ENCODE data around the gene GLYAT.
"Not testable (repeated sequence)": the region's sequence is repeated elsewhere in the genome, so short reads cannot be mapped to it uniquely, and the experiment has no call there.

GLYAT gene

GRCh38 chr11:58742981-58743880 lies 11.5 kb upstream of the GLYAT start:
- no peak for DNase-seq (ENCODE audit: low read depth, low spot score)

DNA sequence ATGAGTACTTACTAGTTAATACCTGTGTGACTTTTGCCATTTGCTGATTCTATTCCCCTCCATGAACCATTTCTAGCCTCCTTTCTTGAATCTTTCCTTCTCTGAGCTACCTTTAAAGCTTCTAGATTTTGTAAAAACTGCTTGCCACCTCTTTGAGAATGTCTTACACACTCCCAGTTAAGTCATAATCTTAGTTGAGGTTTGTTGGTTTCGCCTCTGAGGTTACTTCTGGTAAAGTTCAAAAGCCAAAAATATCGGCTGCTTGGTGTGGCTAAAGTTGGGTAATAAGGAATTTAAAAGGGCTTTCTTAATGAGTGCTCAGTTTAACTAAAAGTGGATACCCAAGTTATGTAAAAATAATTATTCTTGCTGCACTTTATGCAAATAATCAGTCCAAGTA lies 10.4 kb upstream of the GLYAT start:
- no peak for DNase-seq (ENCODE audit: low read depth, low spot score)

- no peak for DNase-seq (ENCODE audit: low read depth, low spot score)
Observed at GRCh38 chr11:58741127-58741526, 9.4 kb upstream of the GLYAT start.

DNA sequence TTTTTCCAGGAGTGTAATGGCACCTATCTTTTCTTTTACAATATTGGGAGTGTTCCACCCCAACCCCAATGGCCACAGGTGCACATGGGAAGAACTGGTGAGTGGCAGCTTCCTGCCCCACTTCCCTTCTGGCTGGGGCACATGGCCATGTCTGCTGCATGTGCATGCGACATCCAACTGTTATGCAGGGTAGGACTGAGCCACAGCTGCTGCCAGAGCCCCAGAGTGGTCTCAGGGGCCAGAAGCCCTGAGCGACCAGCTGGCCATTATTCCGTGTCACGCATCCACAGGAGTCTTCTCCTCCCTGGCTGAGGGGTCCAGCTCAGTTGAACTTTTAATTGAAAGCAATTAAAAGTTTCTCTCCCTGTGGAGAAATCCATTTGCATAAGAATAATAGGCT lies 8.7 kb upstream of the GLYAT start:
- no peak for DNase-seq (ENCODE audit: low read depth, low spot score)

GRCh38 chr11:58739725-58740430 lies 8.1 kb upstream of the GLYAT start:
- no peak for DNase-seq (ENCODE audit: low read depth, low spot score)

DNA sequence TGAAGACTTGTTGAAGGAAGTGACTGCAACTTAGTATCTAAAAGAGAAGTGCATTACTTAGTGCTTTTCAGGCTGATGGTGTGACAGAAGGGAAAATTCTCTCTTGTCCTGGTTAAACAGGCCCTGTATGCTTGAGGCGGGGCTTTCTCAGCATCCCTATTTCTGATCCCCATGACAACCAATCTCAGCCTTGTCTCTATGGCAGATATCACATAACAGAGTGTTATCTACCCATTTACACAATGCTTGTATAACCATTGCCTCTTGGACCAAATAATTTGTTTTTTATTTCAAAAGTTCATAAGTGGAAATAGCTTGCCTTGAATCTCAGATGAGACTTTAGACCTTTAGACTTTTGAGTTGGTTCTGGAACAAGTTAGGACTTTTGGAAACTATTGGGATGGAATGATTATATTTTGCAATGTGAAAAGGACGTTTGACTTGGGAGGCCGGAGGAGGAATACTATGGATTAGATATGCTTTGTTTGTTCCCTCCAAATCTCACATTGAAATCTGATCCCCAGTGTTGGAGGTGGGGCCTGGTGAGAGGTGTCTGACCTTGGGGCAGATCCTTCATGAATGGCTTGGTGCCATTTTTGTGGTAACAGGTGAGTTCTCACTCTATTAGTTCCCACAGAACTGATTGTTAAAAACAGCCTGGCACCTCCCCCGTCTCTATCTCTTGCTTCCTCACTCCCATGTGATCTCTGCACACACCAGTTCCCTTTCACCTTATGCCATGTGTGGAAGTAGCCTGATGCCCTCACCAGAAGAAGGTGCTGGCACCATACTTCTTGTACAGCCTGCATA lies 3.1 kb upstream of the GLYAT start:
- no peak for DNase-seq (ENCODE audit: low read depth, low spot score)

DNA sequence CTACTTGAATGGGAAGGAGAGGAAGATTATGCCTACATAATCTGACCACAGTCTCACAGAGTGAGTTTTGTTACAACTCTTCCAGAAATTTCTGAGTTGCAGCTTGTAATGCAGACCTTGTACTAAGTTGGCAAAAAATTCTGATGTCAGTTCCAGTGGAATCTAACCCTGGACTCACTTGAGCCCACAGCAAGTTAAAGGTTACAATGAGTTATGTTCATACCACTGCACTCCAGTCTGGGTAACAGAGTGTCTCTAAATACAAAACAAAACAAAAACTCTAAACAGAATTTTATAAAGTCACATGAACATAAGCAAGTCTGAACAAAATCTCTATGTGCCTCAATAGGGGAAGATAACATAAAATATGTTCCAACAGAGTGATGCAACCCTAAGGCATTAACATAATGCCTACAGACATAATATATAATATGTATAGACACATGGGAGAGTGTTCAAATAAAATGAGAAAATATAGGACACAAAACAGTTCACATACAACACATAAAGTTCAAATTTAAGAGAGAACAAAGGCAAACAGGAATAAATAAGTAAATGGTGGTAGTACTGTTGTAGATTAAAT lies 1.1 kb downstream of the GLYAT start:
- DNase-seq (ENCODE audit: low read depth, low spot score) = no peak

GRCh38 chr11:58727415-58727797 lies 4.3 kb downstream of the GLYAT start:
- DNase-seq (ENCODE audit: low read depth, low spot score) = no peak

GRCh38 chr11:58726737-58727414 lies 4.9 kb downstream of the GLYAT start:
- no peak for DNase-seq (ENCODE audit: low read depth, low spot score)

DNA sequence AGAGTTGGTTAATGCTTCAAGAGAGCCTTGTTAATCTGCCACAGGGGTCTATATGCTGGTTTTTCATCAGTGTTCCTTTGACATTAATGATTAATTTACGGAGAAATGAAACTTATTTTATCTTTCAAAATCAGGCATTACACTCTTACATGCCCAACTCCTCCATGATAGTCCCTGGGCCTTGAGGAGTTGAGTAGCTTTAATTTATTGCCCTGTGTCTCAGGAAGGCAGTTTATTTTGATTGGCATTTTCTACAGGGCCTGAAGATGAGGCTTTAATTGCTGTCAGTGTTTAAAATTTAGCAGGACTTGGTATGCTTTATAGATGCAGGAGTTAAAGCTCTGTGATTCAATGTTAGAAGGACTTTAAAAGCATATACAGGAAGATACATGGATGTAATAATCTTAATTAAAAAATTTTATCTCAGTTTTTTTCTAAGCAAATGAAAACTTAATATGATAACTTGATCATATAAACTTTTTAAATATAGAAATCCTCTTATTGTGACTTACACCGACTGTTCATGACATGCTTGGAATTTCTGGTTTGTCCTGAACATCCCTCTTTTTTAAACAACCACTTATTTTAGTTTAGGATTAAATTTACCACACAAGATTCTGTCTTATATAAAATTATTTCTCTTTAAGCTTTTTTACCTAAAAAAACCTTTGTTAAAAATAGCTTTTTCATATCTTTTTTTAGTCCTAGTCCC lies 12.2 kb downstream of the GLYAT start:
- no peak for DNase-seq (ENCODE audit: low read depth, low spot score)

- DNase-seq (ENCODE audit: low read depth, low spot score) = no peak
Observed at GRCh38 chr11:58712531-58712930, 19.2 kb downstream of the GLYAT start.

DNA sequence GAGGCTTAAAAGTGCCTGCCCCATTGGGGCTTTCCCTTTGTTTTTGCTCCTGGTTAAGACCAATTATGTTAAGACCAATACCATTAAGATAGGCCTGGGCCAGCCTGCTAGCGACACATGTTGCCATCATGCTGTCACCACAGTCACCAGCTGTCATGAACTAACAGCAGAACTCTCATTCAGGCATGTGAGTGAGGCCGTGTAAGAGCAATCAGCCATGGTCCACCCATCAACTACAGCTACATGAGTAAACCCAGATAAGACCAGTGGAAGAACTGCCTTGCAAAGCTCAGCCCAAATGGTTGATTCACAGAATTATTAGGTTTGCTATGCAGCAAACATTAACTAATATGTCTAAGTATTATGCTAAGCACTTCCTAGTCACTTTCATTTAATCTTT lies 19.9 kb downstream of the GLYAT start:
- no peak for DNase-seq (ENCODE audit: low read depth, low spot score)

- DNase-seq (ENCODE audit: low read depth, low spot score) = no peak
Observed at GRCh38 chr11:58707767-58708166, 24.0 kb downstream of the GLYAT start.

GRCh38 chr11:58696825-58697224 lies 34.9 kb downstream of the GLYAT start:
- DNase-seq (ENCODE audit: low read depth, low spot score) = not testable (repeated sequence)

DNA sequence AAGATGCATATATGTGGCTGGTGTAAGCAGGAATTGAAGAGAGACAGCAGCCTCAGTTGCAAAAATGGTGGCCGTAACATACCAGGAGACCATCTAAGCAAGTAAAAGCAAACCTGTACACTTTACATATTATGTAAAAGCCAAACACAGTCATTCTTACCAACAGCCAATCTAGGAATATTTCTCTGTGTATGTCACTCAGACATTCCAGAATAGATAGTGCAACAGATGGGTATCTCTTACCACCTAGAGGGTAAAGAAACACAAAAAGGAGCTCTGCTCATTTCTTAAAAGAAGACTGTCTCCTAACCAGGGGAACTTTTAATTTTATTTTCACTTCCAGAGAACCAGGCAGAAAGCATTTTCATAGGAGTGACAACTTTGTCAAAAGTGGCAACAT lies 38.7 kb downstream of the GLYAT start:
- no peak for DNase-seq (ENCODE audit: low read depth, low spot score)

DNA sequence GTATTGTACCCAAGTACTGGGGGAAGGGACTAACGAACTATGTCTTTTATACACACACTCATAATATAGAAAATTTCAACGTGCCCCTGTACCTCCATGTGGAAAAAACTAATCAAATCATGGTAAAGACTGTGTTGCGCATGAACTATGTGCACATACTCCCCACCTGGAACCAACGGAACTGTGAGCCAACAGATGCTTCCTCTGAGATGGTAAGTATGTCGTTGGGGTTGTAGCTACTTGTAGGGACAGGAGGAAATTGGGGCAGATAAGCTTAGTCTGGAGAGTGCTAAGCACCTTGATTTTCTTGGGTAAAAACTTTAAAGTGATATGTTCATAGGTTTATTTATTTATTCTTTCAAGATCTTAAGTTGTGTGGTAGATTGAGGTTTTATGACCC lies 40.1 kb downstream of the GLYAT start:
- no peak for DNase-seq (ENCODE audit: low read depth, low spot score)

GRCh38 chr11:58688789-58689503 lies 42.8 kb downstream of the GLYAT start:
- DNase-seq (ENCODE audit: low read depth, low spot score) = no peak

DNA sequence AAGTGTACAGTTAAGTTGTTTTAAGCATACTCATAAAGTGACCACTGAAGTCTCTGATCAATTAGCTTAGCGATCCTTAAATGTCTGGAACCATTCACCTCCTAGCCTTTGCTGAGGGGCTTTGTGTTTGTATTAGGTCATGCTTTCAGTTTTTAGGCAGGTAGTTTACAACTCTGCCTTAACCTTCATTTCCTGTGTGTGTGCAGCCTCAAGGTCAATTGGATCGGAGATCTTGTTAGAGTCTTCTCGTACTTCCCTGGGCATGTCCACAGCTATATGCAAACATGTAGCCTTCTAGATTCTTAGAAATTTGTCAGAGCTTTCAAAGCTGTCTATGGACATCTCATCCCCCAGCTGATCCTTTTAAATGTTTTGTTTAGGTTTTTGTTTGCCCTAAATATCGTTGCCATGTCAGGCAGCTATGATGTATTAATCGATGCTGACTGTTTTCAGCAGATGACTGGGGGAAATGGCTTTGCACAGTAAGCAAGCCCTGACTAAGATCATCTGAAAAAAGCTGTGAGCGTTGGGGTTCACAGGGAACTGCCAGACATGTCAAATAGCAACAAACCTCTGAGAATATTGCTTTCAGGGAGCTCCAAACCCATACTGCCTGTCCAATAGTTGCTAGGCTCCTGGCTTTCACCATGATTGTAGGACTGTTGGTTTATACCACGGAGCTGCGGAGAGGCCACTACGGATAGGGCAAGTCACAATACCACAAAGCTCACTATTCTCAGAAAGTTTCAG lies 45.6 kb downstream of the GLYAT start:
- no peak for DNase-seq (ENCODE audit: low read depth, low spot score)

DNA sequence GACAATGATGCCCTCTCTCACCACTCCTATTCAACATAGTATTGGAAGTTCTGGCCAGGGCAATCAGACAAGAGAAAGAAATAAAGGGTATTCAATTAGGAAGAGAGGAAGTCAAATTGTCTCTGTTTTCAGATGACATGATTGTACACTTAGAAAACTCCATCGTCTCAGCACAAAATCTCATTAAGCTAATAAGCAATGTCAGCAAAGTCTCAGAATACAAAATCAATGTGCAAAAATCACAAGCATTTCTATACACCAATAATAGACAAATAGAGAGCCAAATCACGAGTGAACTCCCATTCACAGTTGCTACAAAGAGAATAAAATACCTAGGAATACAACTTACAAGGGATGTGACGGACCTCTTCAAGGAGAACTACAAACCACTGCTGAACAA lies 49.1 kb downstream of the GLYAT start:
- DNase-seq (ENCODE audit: low read depth, low spot score) = not testable (repeated sequence)
